GM20431 (cell line): ENCODE measurements around the gene NUP98.
"Not testable (repeated sequence)": the region's sequence is repeated elsewhere in the genome, so short reads cannot be mapped to it uniquely, and the experiment has no call there.

Source experiments
- in situ Hi-C: fragments of 300-500 bp; cut with MseI, MboI; formaldehyde crosslinking; loops from one replicate; pipeline ENCODE4 v1.15.0; 2020; ENCODE audit warnings: low sequenced_read_pairs; ENCODE audit not compliant: unreplicated experiment

NUP98 gene

GRCh38 chr11:3802011-3802790 lies 4.8 kb upstream of the NUP98 start:
- in situ Hi-C loops = no loop called here

GRCh38 chr11:3799873-3800272 lies 2.5 kb upstream of the NUP98 start:
- in situ Hi-C loops = no loop called here

DNA sequence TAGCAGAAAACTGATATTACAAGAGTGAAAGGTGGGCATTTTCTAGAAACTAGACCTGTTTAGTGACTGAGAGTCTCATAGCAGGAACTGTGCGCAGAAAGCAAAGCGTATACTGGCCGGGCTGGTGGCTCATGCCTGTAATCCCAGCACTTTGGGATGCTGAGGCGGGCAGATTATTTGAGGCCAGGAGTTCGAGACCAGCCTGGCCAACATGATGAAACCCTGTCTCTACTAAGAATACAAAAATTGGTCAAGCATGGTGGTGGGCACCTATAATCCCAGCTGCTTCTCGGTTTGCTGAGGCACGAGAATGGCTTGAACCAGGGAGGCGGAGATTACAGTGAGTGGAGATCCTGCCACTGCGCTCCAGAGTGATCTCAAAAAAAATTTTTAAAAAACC lies 1.8 kb upstream of the NUP98 start:
- in situ Hi-C loops = no loop called here

- in situ Hi-C loops = no loop called here
Observed at GRCh38 chr11:3796801-3797328, 489 bp downstream of the NUP98 start.

DNA sequence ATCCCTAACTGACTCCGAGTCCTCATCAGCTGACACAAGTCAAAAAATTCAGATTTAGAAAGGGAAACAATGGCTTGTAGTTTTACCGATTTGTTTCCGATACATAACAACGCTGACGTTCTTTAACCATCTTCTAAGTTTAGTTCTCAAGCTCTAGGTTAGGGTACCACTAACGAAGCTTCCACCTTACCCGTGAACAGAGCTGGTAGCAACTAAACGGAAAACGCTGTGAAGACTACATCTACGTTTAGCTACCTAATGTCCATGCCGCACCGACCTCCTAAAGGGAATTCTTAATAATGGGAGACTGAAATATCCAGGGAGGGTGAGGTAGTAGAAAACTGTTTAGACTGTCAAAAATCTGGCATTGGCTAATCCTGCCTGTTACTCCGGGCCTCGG lies 1.0 kb downstream of the NUP98 start:
- in situ Hi-C loops = no loop called here

GRCh38 chr11:3796002-3796311 lies 1.4 kb downstream of the NUP98 start:
- in situ Hi-C loops = no loop called here

DNA sequence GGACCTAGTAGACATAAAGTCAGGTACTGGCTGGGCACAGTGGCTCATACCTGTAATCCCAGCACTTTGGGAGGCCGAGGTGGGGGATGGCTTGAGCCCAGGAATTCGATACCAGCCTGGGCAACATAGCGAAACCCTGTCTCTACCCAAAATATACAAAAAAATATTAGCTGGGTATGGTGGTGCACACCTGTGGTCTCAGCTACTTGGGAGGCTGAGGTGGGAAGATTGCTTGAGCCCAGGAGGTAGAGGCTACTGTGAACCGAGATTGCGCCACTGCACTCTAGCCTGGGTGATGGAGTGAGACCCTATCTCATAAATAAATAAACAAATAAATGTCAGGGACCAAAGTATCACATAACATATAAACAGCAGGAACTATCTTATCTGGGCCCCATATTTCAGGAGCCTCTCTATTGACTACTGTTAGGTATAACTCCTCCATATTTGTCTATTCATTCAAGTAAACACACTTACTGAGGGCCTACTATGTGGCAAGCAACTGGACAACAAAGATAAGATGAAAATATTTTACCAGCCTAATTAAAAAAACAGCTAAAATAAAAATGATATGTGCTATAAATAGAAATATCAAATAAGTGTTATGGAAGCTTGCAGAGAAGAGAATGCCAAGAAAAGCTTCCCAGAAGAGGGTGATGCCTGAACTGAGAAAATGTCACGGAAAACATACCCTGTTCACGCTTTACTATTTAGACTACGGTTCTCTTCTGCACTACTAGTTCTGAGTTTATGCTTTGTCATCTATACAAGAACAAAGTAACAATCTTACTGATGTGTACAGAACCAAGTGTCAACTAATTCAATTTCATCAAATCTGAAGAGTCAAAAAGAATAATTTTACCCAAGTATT lies 2.0 kb downstream of the NUP98 start:
- in situ Hi-C loops = no loop called here

- in situ Hi-C loops = not testable (repeated sequence)
Observed at GRCh38 chr11:3794387-3794786, 3.0 kb downstream of the NUP98 start.

DNA sequence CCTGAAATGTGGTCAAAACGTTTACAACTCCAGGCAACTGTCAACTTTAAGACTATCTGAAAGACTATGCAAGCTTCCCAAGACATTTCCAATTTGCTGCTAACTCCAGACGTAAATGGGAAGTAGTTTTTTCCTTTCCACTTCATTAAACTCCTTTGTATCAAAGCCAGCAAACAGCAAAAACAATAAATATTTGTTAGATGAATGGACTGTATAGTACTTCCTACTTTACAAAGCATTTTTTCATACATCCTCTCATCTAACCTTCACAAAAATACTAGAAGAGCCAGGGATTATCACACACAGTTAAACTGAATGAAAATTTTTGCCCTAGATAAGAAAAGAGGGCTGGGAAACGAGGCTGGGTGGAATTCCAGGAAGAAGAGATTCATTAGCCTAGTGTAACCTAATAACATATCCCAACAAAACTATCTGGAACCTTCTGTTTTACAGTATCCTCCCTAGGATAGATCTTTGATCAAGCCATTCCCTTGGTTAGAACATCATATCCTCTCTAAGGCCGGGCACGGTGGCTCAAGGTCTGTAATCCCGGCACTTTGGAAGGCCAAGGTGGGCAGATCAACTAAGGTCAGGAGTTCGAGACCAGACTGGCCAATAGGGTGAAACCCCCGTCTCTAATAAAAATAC lies 10.4 kb downstream of the NUP98 start:
- in situ Hi-C loops = no loop called here

DNA sequence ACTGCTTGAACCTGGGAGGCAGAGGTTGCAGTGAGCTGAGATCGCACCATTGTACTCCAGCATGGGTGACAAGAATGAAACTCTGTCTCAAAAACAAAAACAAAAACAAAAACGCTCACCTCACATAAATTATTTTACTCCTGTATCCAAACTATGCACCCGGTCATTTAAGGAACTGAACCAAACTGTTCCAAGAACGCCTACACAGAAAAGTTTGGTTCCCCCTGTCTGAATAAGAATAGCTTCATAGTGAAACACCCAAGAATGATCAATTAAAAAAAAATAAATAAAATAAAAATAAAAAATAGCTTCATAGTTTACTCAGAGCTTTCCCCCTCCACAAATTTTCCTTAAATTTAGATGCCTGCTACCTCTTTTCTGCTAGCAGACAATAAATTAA lies 13.7 kb downstream of the NUP98 start:
- in situ Hi-C loops = no loop called here

GRCh38 chr11:3782963-3783362 lies 14.4 kb downstream of the NUP98 start:
- in situ Hi-C loops = no loop called here

DNA sequence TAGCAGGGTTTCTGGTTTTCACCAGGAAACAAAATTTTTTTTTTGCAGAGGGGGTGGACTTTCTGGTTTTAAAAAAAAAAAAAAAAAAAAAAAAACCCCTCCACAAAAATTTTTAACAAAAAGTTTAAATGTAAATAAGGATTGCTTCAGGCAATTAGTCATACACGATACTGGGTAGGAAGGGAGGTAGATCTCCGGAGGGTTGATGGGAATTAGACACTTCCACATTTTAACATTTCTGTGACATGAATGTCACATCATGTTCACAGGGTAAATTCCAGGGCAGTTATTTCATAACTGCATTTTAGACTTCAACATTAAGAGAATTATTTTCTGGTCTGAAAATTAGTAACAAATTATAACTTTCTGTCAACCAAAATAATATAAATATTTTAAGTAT lies 15.9 kb downstream of the NUP98 start:
- in situ Hi-C loops = no loop called here

DNA sequence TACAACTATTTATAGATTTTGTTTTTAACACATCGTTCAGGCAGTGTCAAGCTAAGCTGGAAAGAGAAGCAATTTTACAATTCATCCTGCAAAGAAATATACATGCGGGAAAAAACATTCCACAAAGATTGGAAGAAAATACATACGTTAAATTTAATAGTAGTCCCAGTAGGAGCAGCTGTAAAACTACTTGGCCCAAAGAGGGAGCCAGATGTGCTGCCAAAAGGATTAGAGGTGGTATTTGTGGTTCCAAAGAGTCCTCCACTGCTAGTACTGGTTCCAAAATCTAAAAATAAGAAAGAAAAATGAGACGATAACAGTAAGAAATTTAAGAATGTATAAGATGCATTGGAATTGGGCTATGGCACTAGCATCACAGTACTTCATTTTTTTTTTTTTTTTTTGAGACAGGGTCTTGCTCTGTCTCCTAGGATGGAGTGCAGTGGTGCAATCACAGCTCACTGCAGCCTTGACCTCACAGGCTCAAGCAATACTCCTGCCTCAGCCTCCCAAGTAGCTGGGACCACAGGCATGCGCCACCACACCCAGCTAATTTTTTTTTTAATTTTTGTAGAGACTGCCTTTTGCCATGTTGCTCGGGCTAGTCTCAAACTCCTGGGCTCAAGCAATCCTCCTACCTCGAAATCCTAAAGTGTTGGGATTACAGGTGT lies 21.5 kb downstream of the NUP98 start:
- in situ Hi-C loops = no loop called here

GRCh38 chr11:3773180-3773579 lies 24.2 kb downstream of the NUP98 start:
- in situ Hi-C loops = no loop called here

DNA sequence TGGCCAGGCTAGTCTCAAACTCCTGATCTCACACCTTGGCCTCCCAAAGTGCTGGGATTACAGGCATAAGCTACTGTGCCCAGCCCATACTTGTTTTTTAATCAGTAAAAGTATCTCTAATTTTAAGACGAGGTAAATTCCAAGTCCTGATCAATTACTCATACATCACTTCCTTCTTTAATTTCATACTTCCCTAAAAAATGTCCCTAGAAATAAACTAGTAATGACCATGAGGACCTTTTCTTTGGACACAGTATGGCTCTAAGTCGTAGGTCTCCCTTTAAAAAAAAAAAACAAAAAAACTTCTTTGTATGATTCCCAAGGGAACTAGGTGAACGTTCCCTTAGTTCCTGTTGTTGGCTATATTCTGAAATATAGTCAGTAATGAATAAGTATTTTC lies 29.8 kb downstream of the NUP98 start:
- in situ Hi-C loops = no loop called here

- in situ Hi-C loops = not testable (repeated sequence)
Observed at GRCh38 chr11:3766836-3767235, 30.5 kb downstream of the NUP98 start.

GRCh38 chr11:3764266-3764665 lies 33.1 kb downstream of the NUP98 start:
- in situ Hi-C loops = no loop called here

DNA sequence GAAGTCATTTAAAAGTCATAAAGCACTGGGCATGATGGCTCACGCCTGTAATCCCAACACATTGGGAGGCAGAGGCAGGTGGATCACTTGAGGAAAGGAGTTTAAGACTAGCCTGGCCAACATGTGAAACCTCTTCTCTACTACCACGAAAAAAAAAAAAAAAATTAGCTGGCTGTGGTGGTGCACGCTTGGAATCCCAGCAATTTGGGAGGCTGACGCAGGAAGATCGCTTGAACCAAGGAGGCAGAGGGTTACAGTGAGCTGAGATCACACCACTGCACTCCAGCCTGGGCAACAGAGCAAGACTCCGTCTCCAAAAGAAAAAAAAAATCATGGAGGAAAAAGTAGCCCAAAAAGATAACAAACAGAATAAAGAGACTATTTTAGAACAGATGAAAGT lies 42.2 kb downstream of the NUP98 start:
- in situ Hi-C loops = no loop called here

- in situ Hi-C loops = no loop called here
Observed at GRCh38 chr11:3753110-3753509, 44.2 kb downstream of the NUP98 start.

- in situ Hi-C loops = no loop called here
Observed at GRCh38 chr11:3747704-3748103, 49.6 kb downstream of the NUP98 start.
